IMR-90 (cell line): ENCODE data around the gene TUBA1B. TPM values are rescaled to one million over a fixed set of nuclear protein-coding genes. Genes with fewer than 3 reads are reported as not detected.

Experiments used
- ATAC-seq: fragments of 200-7000 bp; cut with Tn5 transposase; 2 replicates; pipeline ENCODE4 v1.9.1; 2020; ENCODE audit warnings: low read depth, mild to moderate bottlenecking, moderate library complexity
- BruUV-seq: library from RNA; stranded (reverse); fragments of 400-500 nt; replicated peaks from 2 replicates; lab custom pipeline; 2021; lab: Mats Ljungman, UMichigan
- CTCF ChIA-PET: fragments of 300-600 bp; formaldehyde crosslinking; extraction: SDS; loops from one replicate; lab custom pipeline; 2021; ENCODE audit warnings: antibody characterized with exemption; lab: Yijun Ruan, JAX
- POLR2A ChIA-PET: fragments of 300-600 bp; sonication (Branson Sonifier 250); formaldehyde crosslinking; loops from one replicate; lab custom pipeline; 2022; ENCODE audit warnings: antibody characterized with exemption; ENCODE audit not compliant: unreplicated experiment; lab: Charles Lee
- DNase-seq: peaks from one replicate; pipeline ENCODE4 v3.0.0; 2013
- H2AFZ ChIP-seq: replicated peaks from 2 replicates; pipeline ENCODE3; 2013; ENCODE audit warnings: low read length, mild to moderate bottlenecking; ENCODE audit not compliant: poor library complexity
- H2AK5ac ChIP-seq: 2 replicates; pipeline ENCODE4 v1.6.1; 2013; ENCODE audit warnings: low read depth, low read length, inconsistent platforms
- H2AK9ac ChIP-seq: replicated peaks from 2 replicates; pipeline ENCODE3; 2013; ENCODE audit warnings: mild to moderate bottlenecking, low read depth, low read length, moderate library complexity; ENCODE audit not compliant: poor library complexity
- H2BK120ac ChIP-seq: 2 replicates; pipeline ENCODE4 v1.6.1; 2013; ENCODE audit warnings: low read depth, low read length, inconsistent platforms
- H2BK15ac ChIP-seq: 3 replicates; pipeline ENCODE4 v1.6.1; 2013; ENCODE audit warnings: low read depth, low read length, inconsistent platforms
- H2BK20ac ChIP-seq: 2 replicates; pipeline ENCODE4 v1.6.1; 2013; ENCODE audit warnings: low read depth, mild to moderate bottlenecking, inconsistent platforms, low read length, moderate library complexity
- H2BK5ac ChIP-seq: 2 replicates; pipeline ENCODE4 v1.6.1; 2013; ENCODE audit warnings: mild to moderate bottlenecking, low read depth, low read length, inconsistent platforms; ENCODE audit not compliant: poor library complexity, severe bottlenecking
- H3K14ac ChIP-seq: replicated peaks from 2 replicates; pipeline ENCODE4 v1.6.1; 2013; ENCODE audit warnings: low read depth, low read length, inconsistent platforms
- H3K18ac ChIP-seq: 2 replicates; pipeline ENCODE4 v1.6.1; 2013; ENCODE audit warnings: low read depth, low read length, control low read depth
- H3K23ac ChIP-seq: 2 replicates; pipeline ENCODE4 v1.6.1; 2013; ENCODE audit warnings: low read depth, low read length, inconsistent platforms
- H3K27ac ChIP-seq: 2 replicates; pipeline ENCODE4 v1.5.1; 2013; ENCODE audit warnings: mild to moderate bottlenecking, control low read depth, low read length; ENCODE audit not compliant: insufficient read depth
- H3K27me3 ChIP-seq: 2 replicates; pipeline ENCODE4 v1.6.1; 2013; ENCODE audit warnings: low read length; ENCODE audit not compliant: control insufficient read depth, insufficient read depth
- H3K36me3 ChIP-seq: 2 replicates; pipeline ENCODE4 v1.6.1; 2013; ENCODE audit warnings: low read length, mixed read lengths; ENCODE audit not compliant: control insufficient read depth, insufficient read depth
- H3K4ac ChIP-seq: 2 replicates; pipeline ENCODE4 v1.6.1; 2013; ENCODE audit warnings: low read depth, low read length, inconsistent platforms
- H3K4me1 ChIP-seq: 2 replicates; pipeline ENCODE4 v1.6.1; 2013; ENCODE audit warnings: low read length, mixed read lengths; ENCODE audit not compliant: control insufficient read depth, insufficient read depth
- H3K4me2 ChIP-seq: 2 replicates; pipeline ENCODE4 v1.6.1; 2013; ENCODE audit warnings: low read depth, mild to moderate bottlenecking, control low read depth, low read length, moderate library complexity
- H3K4me3 ChIP-seq: 2 replicates; pipeline ENCODE4 v1.5.1; 2013; ENCODE audit warnings: low read depth, mild to moderate bottlenecking, control low read depth, low read length, moderate library complexity; ENCODE audit not compliant: insufficient read depth
- H3K56ac ChIP-seq: 2 replicates; pipeline ENCODE4 v1.6.1; 2013; ENCODE audit warnings: low read length, inconsistent platforms; ENCODE audit not compliant: insufficient read depth; ENCODE audit errors: extremely low read depth
- H3K79me1 ChIP-seq, 2 experiments: 2 replicates each; pipeline ENCODE4 v1.6.1; 2013; ENCODE audit warnings: low read length in 2 of 2, inconsistent platforms in 1 of 2, low read depth in 1 of 2
- H3K9ac ChIP-seq: 2 replicates; pipeline ENCODE4 v1.6.1; 2013; ENCODE audit warnings: low read depth, low read length, control low read depth
- H3K9me1 ChIP-seq: 2 replicates; pipeline ENCODE4 v1.6.1; 2013; ENCODE audit warnings: low read length, inconsistent platforms; ENCODE audit not compliant: insufficient read depth
- H3K9me3 ChIP-seq: 2 replicates; pipeline ENCODE4 v1.6.1; 2013; ENCODE audit warnings: low read length; ENCODE audit not compliant: control insufficient read depth, insufficient read depth
- H4K20me1 ChIP-seq: 2 replicates; pipeline ENCODE4 v1.6.1; 2013; ENCODE audit warnings: low read length, inconsistent platforms; ENCODE audit not compliant: insufficient read depth
- H4K5ac ChIP-seq: 2 replicates; pipeline ENCODE4 v1.6.1; 2013; ENCODE audit warnings: mild to moderate bottlenecking, low read depth, low read length, control low read depth
- H4K8ac ChIP-seq, 2 experiments: 2 replicates each; pipeline ENCODE4 v1.6.1; 2013; ENCODE audit warnings: low read depth in 2 of 2, low read length in 2 of 2, control low read depth in 1 of 2, inconsistent platforms in 1 of 2
- H4K91ac ChIP-seq: 2 replicates; pipeline ENCODE4 v1.6.1; 2013; ENCODE audit warnings: low read depth, low read length, inconsistent platforms; ENCODE audit not compliant: insufficient read depth
- BHLHE40 ChIP-seq: fragments of 150-350 bp; IDR thresholded peaks from 2 replicates; pipeline ENCODE4 v1.6.1; 2016; ENCODE audit warnings: mild to moderate bottlenecking, low read depth, low read length
- CTCF ChIP-seq: conservative IDR thresholded peaks from 2 replicates; pipeline ENCODE4 v1.5.1; 2012; ENCODE audit warnings: mild to moderate bottlenecking, low read depth, low read length, improper control_type of control experiment
- MAFK ChIP-seq: IDR thresholded peaks from 2 replicates; pipeline ENCODE4 v1.6.1; 2012; ENCODE audit warnings: low read depth, low read length, improper control_type of control experiment
- MAZ ChIP-seq: IDR thresholded peaks from 2 replicates; pipeline ENCODE4 v1.6.1; 2012; ENCODE audit warnings: low read depth, mild to moderate bottlenecking, low read length, improper control_type of control experiment, moderate library complexity, borderline replicate concordance
- MXI1 ChIP-seq: IDR thresholded peaks from 2 replicates; pipeline ENCODE4 v1.6.1; 2012; ENCODE audit warnings: low read depth, mild to moderate bottlenecking, low read length, moderate library complexity, borderline replicate concordance
- POLR2A ChIP-seq: IDR thresholded peaks from 2 replicates; pipeline ENCODE4 v1.6.1; 2012; ENCODE audit warnings: mild to moderate bottlenecking, low read depth, low read length
- RCOR1 ChIP-seq: IDR thresholded peaks from 2 replicates; pipeline ENCODE4 v1.6.1; 2012; ENCODE audit warnings: mild to moderate bottlenecking, low read length, improper control_type of control experiment; ENCODE audit not compliant: insufficient replicate concordance
- WGBS, 2 experiments: methylation state at CpG; one replicate each; pipeline versions ENCODE4 v1.1.5 to v1.1.7; 2013; ENCODE audit warnings: missing lambda C conversion rate in 2 of 2; ENCODE audit not compliant: insufficient read length in 1 of 2; ENCODE audit errors: extremely low coverage in 2 of 2; 5-methylcytosine and 5-hydroxymethylcytosine counted together
- dilution Hi-C: fragments of 300-500 bp; cut with HindIII; formaldehyde crosslinking; loops from one replicate; pipeline ENCODE4 v1.14.3; 2018; ENCODE audit warnings: low sequenced_read_pairs; ENCODE audit not compliant: unreplicated experiment
- in situ Hi-C: fragments of 300-500 bp; cut with MboI; formaldehyde crosslinking; loops from 3 replicates; pipeline ENCODE4 v1.14.3; 2019; ENCODE audit warnings: low sequenced_read_pairs, inconsistent platforms, mixed read lengths
- intact Hi-C: fragments of 100-400 bp; cut with micrococcal nuclease; formaldehyde crosslinking; loops from 2 replicates; pipeline ENCODE4 v1.10.0; 2022
- polyA plus RNA-seq, 3 experiments: library from polyadenylated mRNA; depleted of rRNA; stranded (reverse); fragments of >200 nt; gene quantifications; 2 replicates each; pipeline ENCODE4 v1.2.3, GENCODE V29; 2012; ENCODE audit warnings: low replicate concordance in 1 of 3
- total RNA-seq: library from RNA; depleted of rRNA; stranded (reverse); fragments of >200 nt; gene quantifications from 2 replicates; pipeline ENCODE4 v1.2.3, GENCODE V29; 2012

TUBA1B gene
- total and polyA plus RNA-seq, 2 of the 4 experiments (the other 2 are of a cell fraction) = 4,221 to 5,195 TPM

- Histone ChIP-seq H3K23ac (peak within 1 kb of the TSS; percentile 90), H3K56ac (peak within 1 kb of the TSS; percentile 68), H4K91ac (peak within 1 kb of the TSS; percentile 86), H2BK120ac (peak within 1 kb of the TSS; percentile 46; the same call in 1 of the 2 replicates), H3K14ac (peak within 1 kb of the TSS; percentile 96), H4K5ac (peak within 1 kb of the TSS; percentile 96), H3K4me1 (peaks cover 13% of the 10 kb centered on the region), H2AK5ac (peak within 1 kb of the TSS; percentile 73), H3K4me3 (peak within 1 kb of the TSS; percentile 85), H3K36me3 (peaks cover 9% of the 10 kb centered on the region), H2BK15ac (peak within 1 kb of the TSS; percentile 30; the same call in 1 of the 3 replicates), H3K4ac (peak within 1 kb of the TSS; percentile 90), H3K9me3 (no peaks in the 10 kb centered on the region), H2BK5ac (peak within 1 kb of the TSS; percentile 87), H2BK20ac (no peak within 1 kb of the TSS), H2AK9ac (peak within 1 kb of the TSS; percentile 94), H3K27me3 (no peaks in the 10 kb centered on the region), H4K20me1 (peaks cover 35% of the 10 kb centered on the region), H3K9ac (peak within 1 kb of the TSS; percentile 93), H2AFZ (peak within 1 kb of the TSS; percentile 96), H3K9me1 (peaks cover 20% of the 10 kb centered on the region), H4K8ac (peak within 1 kb of the TSS; percentile 88 to 96), H3K18ac (peak within 1 kb of the TSS; percentile 72), H3K4me2 (peak within 1 kb of the TSS; percentile 95), H3K27ac (peak within 1 kb of the TSS; percentile 92), H3K79me1 (peaks cover 17 to 47% of the 10 kb centered on the region in 2 experiments; a peak in 3 of 4 replicates)
- intact Hi-C loops = no loop called here
- dilution Hi-C loops = no loop called here
- no TSS peak for BruUV-seq
- POLR2A ChIA-PET = interaction anchor here (0.6 to 1.1 kb wide), 3 partner anchors 12 to 145 kb away, joined by 3 to 4 read pairs (median 4); partner anchors contain the start of gene TUBA1A
- TF ChIP-seq BHLHE40 (peak; percentile 95), POLR2A (peak; percentile 73), CTCF (peak; percentile 54), MAFK (no peak), MAZ (peak; percentile 74; the same call in 1 of the 2 replicates), MXI1 (no peak), RCOR1 (no peak)
- in situ Hi-C loops = no loop called here
- DNase-seq (peak; percentile 98), ATAC-seq (peak; percentile 96)
- 0% methylated on average over 17 of the region's 43 CpGs; no CpG with 5 or more reads in 1 of the 2 experiments for WGBS, 2 experiments
- CTCF ChIA-PET = interaction anchor here (0.6 to 1.6 kb wide), 8 partner anchors 10 to 49 kb away, joined by 3 to 9 read pairs (median 3); partner anchors contain the start of gene RHEBL1
Measured at GRCh38 chr12:49110464-49111155, 20.6 kb downstream of the TUBA1B start, which contains the start of gene LMBR1L. Gene LMBR1L, minus strand, starts transcription at chr12:49110847. Its CDS starts 292 bp downstream, at chr12:49110555.
